ENCODE data around the gene CHI3L1.

- TF ChIP-seq SUZ12 (IDR thresholded peaks at IDR 0.05; ENCODE audit: extremely low read depth, insufficient read depth, insufficient read length) (no peak), YY1 (IDR thresholded peaks at IDR 0.05; ENCODE audit: insufficient read depth, insufficient read length) (no peak), ZNF274 (IDR thresholded peaks at IDR 0.05; ENCODE audit: low read depth, low read length) (no peak)
Measured at GRCh38 chr1:203173566-203173965, 12.9 kb downstream of the CHI3L1 start.
